B cell (primary cell): Measurements from ENCODE around the gene BBC3. TPM values are rescaled to one million over a fixed set of nuclear protein-coding genes. Genes with fewer than 3 reads are reported as not detected.

Source experiments
- ATAC-seq: fragments of 200-7000 bp; cut with Tn5 transposase; one replicate; pipeline ENCODE4 v1.10.0; 2021; ENCODE audit warnings: low read depth, mild to moderate bottlenecking, moderate number of reproducible peaks, moderate library complexity
- CTCF ChIA-PET: fragments of 350-600 bp; sonication (Branson Sonifier 250); formaldehyde crosslinking; loops from one replicate; lab custom pipeline; 2021; ENCODE audit warnings: antibody characterized with exemption, inconsistent platforms; lab: Charles Lee
- POLR2A ChIA-PET: fragments of 350-600 bp; sonication (Branson Sonifier 250); formaldehyde crosslinking; loops from one replicate; lab custom pipeline; 2021; ENCODE audit warnings: antibody characterized with exemption; lab: Charles Lee
- DNase-seq: peaks from one replicate; pipeline ENCODE4 v3.0.0; 2013
- H2AFZ ChIP-seq: 2 replicates; pipeline ENCODE4 v1.6.1; 2012; ENCODE audit warnings: mild to moderate bottlenecking, low read depth, low read length; ENCODE audit not compliant: insufficient read depth, poor library complexity, severe bottlenecking
- H3K27ac ChIP-seq, 2 donors: 1 replicate in 1 of 2; 2 replicates in 1 of 2; pipeline ENCODE4 v1.5.1; 2012 to 2013; ENCODE audit warnings: low read length in 2 of 2, mild to moderate bottlenecking in 2 of 2, moderate library complexity in 1 of 2
- H3K27me3 ChIP-seq, 4 experiments: fragments of 200-600 bp in 1 of 4; sonication (generic) in 1 of 4; replicated peaks in 1 of 4; 1 replicate in 2 of 4; 2 replicates in 2 of 4; pipeline versions ENCODE4 v1.6.1 to v1.7.0; 2013 to 2016; ENCODE audit warnings: low read length in 3 of 4, mild to moderate bottlenecking in 2 of 4, mixed read lengths in 1 of 4, moderate library complexity in 1 of 4; ENCODE audit not compliant: insufficient read depth in 4 of 4, control insufficient read depth in 3 of 4; ENCODE audit errors: control extremely low read depth in 1 of 4
- H3K36me3 ChIP-seq, 2 experiments: replicated peaks in 1 of 2; 1 replicate in 1 of 2; 2 replicates in 1 of 2; pipeline versions ENCODE4 v1.6.1 to v1.7.1; 2013; ENCODE audit warnings: low read length in 1 of 2; ENCODE audit not compliant: insufficient read depth in 2 of 2, control insufficient read depth in 1 of 2; ENCODE audit errors: control extremely low read depth in 1 of 2, extremely low read depth in 1 of 2
- H3K4me1 ChIP-seq, 2 donors: fragments of 200-600 bp in 1 of 2; sonication (generic) in 1 of 2; 1 replicate in 1 of 2; 2 replicates in 1 of 2; pipeline versions ENCODE4 v1.5.1 to v1.6.1; 2013 to 2017; ENCODE audit warnings: low read length in 2 of 2; ENCODE audit not compliant: control insufficient read depth in 2 of 2, insufficient read depth in 2 of 2
- H3K4me2 ChIP-seq: replicated peaks from 2 replicates; pipeline ENCODE3; 2012; ENCODE audit warnings: mild to moderate bottlenecking, low read depth, low read length; ENCODE audit not compliant: poor library complexity, severe bottlenecking
- H3K4me3 ChIP-seq, 5 experiments: fragments of 200-600 bp in 1 of 5; sonication (generic) in 1 of 5; 1 replicate in 3 of 5; 2 replicates in 2 of 5; pipeline versions ENCODE4 v1.5.1 to v1.7.0; 2011 to 2016; ENCODE audit warnings: low read length in 4 of 5, mild to moderate bottlenecking in 4 of 5, low read depth in 2 of 5, control low read depth in 1 of 5, moderate library complexity in 1 of 5; ENCODE audit not compliant: insufficient read depth in 1 of 5; ENCODE audit errors: control extremely low read depth in 1 of 5, extremely low read depth in 1 of 5
- H3K79me2 ChIP-seq: fragments of 200-600 bp; sonication (generic); one replicate; pipeline ENCODE4 v1.6.0; 2016; ENCODE audit warnings: low read length; ENCODE audit not compliant: control insufficient read depth, insufficient read depth
- H3K9ac ChIP-seq: fragments of 200-600 bp; sonication (generic); 2 replicates; pipeline ENCODE4 v1.6.1; 2017; ENCODE audit warnings: mild to moderate bottlenecking, low read length, moderate library complexity
- H3K9me3 ChIP-seq, 3 donors: one replicate each; pipeline versions ENCODE4 v1.6.1 to v1.7.1; 2013; ENCODE audit warnings: low read length in 2 of 3; ENCODE audit not compliant: control insufficient read depth in 2 of 3, insufficient read depth in 1 of 3; ENCODE audit errors: control extremely low read depth in 1 of 3
- H4K20me1 ChIP-seq: 2 replicates; pipeline ENCODE4 v1.6.0; 2012; ENCODE audit warnings: mild to moderate bottlenecking, low read length; ENCODE audit not compliant: insufficient read depth, control insufficient read depth, poor library complexity, severe bottlenecking
- H3K27ac Mint-ChIP-seq: one replicate; pipeline ENCODE4 v1.8.0; 2021; ENCODE audit warnings: mixed read lengths
- H3K27me3 Mint-ChIP-seq: one replicate; pipeline ENCODE4 v1.8.0; 2021; ENCODE audit warnings: mixed read lengths
- H3K4me1 Mint-ChIP-seq: one replicate; pipeline ENCODE4 v1.8.0; 2021; ENCODE audit warnings: mixed read lengths
- H3K4me3 Mint-ChIP-seq: one replicate; pipeline ENCODE4 v1.8.0; 2021; ENCODE audit warnings: mixed read lengths
- H3K9me3 Mint-ChIP-seq: one replicate; pipeline ENCODE4 v1.8.0; 2022; ENCODE audit warnings: mixed read lengths; ENCODE audit not compliant: insufficient read depth
- CTCF ChIP-seq: fragments of 200-600 bp; IDR thresholded peaks from one replicate; pipeline ENCODE4 v1.8.0; 2022; ENCODE audit warnings: antibody characterized with exemption, mild to moderate bottlenecking
- EZH2 ChIP-seq: IDR thresholded peaks from 2 replicates; pipeline ENCODE4 v1.6.1; 2012; ENCODE audit warnings: borderline replicate concordance, low read depth, mild to moderate bottlenecking, moderate library complexity, low read length; ENCODE audit not compliant: insufficient read depth, poor library complexity, severe bottlenecking
- WGBS: methylation state at CpG from one replicate; pipeline ENCODE4 v1.1.5; 2013; ENCODE audit warnings: missing lambda C conversion rate; ENCODE audit not compliant: insufficient coverage; 5-methylcytosine and 5-hydroxymethylcytosine counted together
- intact Hi-C: fragments of 100-400 bp; cut with micrococcal nuclease; formaldehyde crosslinking; loops from one replicate; pipeline ENCODE4 v1.10.0; 2022
- polyA plus RNA-seq: library from polyadenylated mRNA; depleted of rRNA; stranded (reverse); fragments of >200 nt; gene quantifications from 2 replicates; pipeline ENCODE4 v1.2.3, GENCODE V29; 2012
- total RNA-seq, 2 donors: library from RNA; stranded (reverse); fragments of 120-200 nt in 1 of 2; gene quantifications; 1 replicate in 1 of 2; 2 replicates in 1 of 2; pipeline versions ENCODE4 v1.2.3 to v1.2.4, GENCODE V29; 2013 to 2022

Gene BBC3
- total and polyA plus RNA-seq, 2 donors (not counting 1 experiment from before 2014, with no cell fraction given): 10.2 to 17.8 TPM

DNA sequence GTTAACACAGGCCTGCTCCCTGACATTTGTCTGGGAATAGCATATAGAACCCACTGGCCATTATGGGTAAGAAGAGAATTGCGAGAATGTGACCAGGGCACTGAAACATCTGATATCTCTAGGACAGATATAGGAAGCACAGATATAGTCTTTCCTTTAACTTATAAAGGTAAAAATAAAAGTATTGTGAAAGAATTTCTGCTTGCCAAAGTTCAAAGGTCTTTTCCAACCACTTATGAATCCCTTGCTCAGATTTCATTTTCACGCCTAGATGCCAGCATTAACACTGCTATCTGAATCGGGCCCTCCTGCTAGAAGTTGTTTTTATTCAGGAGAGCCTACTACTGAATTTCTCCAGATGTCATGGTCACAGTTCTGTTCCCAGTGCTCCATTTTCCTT lies 27.7 kb downstream of the BBC3 start:
- Mint-ChIP-seq H3K27ac (no peak overlapping the region), H3K27me3 (no peaks in the 10 kb centered on the region), H3K9me3 (no peaks in the 10 kb centered on the region), H3K4me1 (no peaks in the 10 kb centered on the region), H3K4me3 (no peak overlapping the region)
- H3K27ac ChIP-seq: no peak overlapping the region
- H3K4me3 ChIP-seq: no peak overlapping the region
- H2AFZ ChIP-seq: no peak overlapping the region
- H3K79me2 ChIP-seq: peaks cover 3% of the 10 kb centered on the region
- no peak for TF ChIP-seq CTCF
- no peak for TF ChIP-seq EZH2
- DNase-seq (no peak), ATAC-seq (no peak)
- no peaks in the 10 kb centered on the region for H3K27me3 ChIP-seq
- POLR2A ChIA-PET: no interaction called here
- CTCF ChIA-PET: no interaction called here
- H3K9ac ChIP-seq: no peak overlapping the region
- no peaks in the 10 kb centered on the region for H3K9me3 ChIP-seq
- H4K20me1 ChIP-seq: no peaks in the 10 kb centered on the region
- peaks cover 7 to 49% of the 10 kb centered on the region in 2 experiments for H3K36me3 ChIP-seq
- H3K4me2 ChIP-seq: no peak overlapping the region
- intact Hi-C loops: no loop called here
- H3K4me1 ChIP-seq: no peaks in the 10 kb centered on the region
- 100% methylated on average over 2 of the region's 3 CpGs for WGBS

GRCh38 chr19:47200530-47200929 lies 30.5 kb downstream of the BBC3 start:
- no peaks in the 10 kb centered on the region for H3K4me1 ChIP-seq
- H4K20me1 ChIP-seq: no peaks in the 10 kb centered on the region
- no peaks in the 10 kb centered on the region for H3K27me3 Mint-ChIP-seq
- no peak overlapping the region for H3K27ac Mint-ChIP-seq
- H3K79me2 ChIP-seq: peaks cover 6% of the 10 kb centered on the region
- H3K4me3 Mint-ChIP-seq: no peak overlapping the region
- DNase-seq (no peak), ATAC-seq (no peak)
- POLR2A ChIA-PET: no interaction called here
- H3K9me3 Mint-ChIP-seq: no peaks in the 10 kb centered on the region
- WGBS: 92% methylated on average over 2 of the region's 3 CpGs
- intact Hi-C loops: no loop called here
- peaks cover 2 to 34% of the 10 kb centered on the region in 2 experiments for H3K36me3 ChIP-seq
- H3K4me3 ChIP-seq: no peak overlapping the region
- H3K9ac ChIP-seq: no peak overlapping the region
- no peaks in the 10 kb centered on the region for H3K27me3 ChIP-seq
- no peak overlapping the region for H3K4me2 ChIP-seq
- H2AFZ ChIP-seq: no peak overlapping the region
- no peaks in the 10 kb centered on the region for H3K9me3 ChIP-seq
- no peaks in the 10 kb centered on the region for H3K4me1 Mint-ChIP-seq
- TF ChIP-seq EZH2: no peak
- TF ChIP-seq CTCF: no peak
- no peak overlapping the region for H3K27ac ChIP-seq
- CTCF ChIA-PET: interaction anchor here (1.3 to 2.0 kb wide), 4 partner anchors 10 to 44 kb away, joined by 3 to 15 read pairs (median 7); no protein-coding TSS in a partner anchor
